Astrocyte (in vitro differentiated cells and primary cell): ENCODE results near the gene ARHGAP40. TPM values are rescaled to one million over a fixed set of nuclear protein-coding genes. Genes with fewer than 3 reads are reported as not detected.

Experiments used
- DNase-seq: peaks from one replicate; pipeline ENCODE4 v3.0.0-alpha.2; 2010; ENCODE audit warnings: low read depth
- FAIRE-seq: peaks from 2 replicates; lab custom pipeline; 2011; peaks lifted over from hg19 to GRCh38; lab: Jason Lieb, UNC
- H2AFZ ChIP-seq: 2 replicates; pipeline ENCODE4 v1.6.0; 2012; ENCODE audit warnings: low read depth, low read length, inconsistent platforms
- H3K27ac ChIP-seq: 2 replicates; pipeline ENCODE4 v1.5.1; 2011; ENCODE audit warnings: low read depth, low read length, inconsistent platforms
- H3K27me3 ChIP-seq: 2 replicates; pipeline ENCODE4 v1.6.0; 2011; ENCODE audit warnings: low read length, inconsistent platforms; ENCODE audit not compliant: insufficient read depth
- H3K36me3 ChIP-seq: 2 replicates; pipeline ENCODE4 v1.5.1; 2011; ENCODE audit warnings: low read length, inconsistent platforms; ENCODE audit not compliant: insufficient read depth
- H3K4me1 ChIP-seq: 2 replicates; pipeline ENCODE4 v1.5.1; 2011; ENCODE audit warnings: low read length, inconsistent platforms; ENCODE audit not compliant: insufficient read depth
- H3K4me2 ChIP-seq: 2 replicates; pipeline ENCODE4 v1.6.0; 2012; ENCODE audit warnings: low read length, inconsistent platforms
- H3K4me3 ChIP-seq: 2 replicates; pipeline ENCODE4 v1.5.1; 2011; ENCODE audit warnings: low read depth, mild to moderate bottlenecking, low read length, inconsistent platforms; ENCODE audit not compliant: insufficient read depth
- H3K79me2 ChIP-seq: 2 replicates; pipeline ENCODE4 v1.6.0; 2012; ENCODE audit warnings: mild to moderate bottlenecking, low read length, inconsistent platforms; ENCODE audit not compliant: insufficient read depth
- H3K9ac ChIP-seq: 2 replicates; pipeline ENCODE4 v1.6.0; 2012; ENCODE audit warnings: mild to moderate bottlenecking, low read length, inconsistent platforms
- H3K9me3 ChIP-seq: 2 replicates; pipeline ENCODE4 v1.5.1; 2012; ENCODE audit warnings: low read depth, mild to moderate bottlenecking, low read length, inconsistent platforms; ENCODE audit not compliant: insufficient read depth
- H4K20me1 ChIP-seq: 2 replicates; pipeline ENCODE4 v1.6.0; 2012; ENCODE audit warnings: low read length, inconsistent platforms; ENCODE audit not compliant: insufficient read depth
- H3K27ac Mint-ChIP-seq: one replicate; pipeline ENCODE4 v1.8.0; 2021; ENCODE audit warnings: mild to moderate bottlenecking, mixed read lengths; ENCODE audit not compliant: unreplicated experiment
- H3K27me3 Mint-ChIP-seq: one replicate; pipeline ENCODE4 v1.8.0; 2021; ENCODE audit warnings: low read depth, mixed read lengths; ENCODE audit not compliant: unreplicated experiment
- H3K36me3 Mint-ChIP-seq: one replicate; pipeline ENCODE4 v1.8.0; 2021; ENCODE audit warnings: low read depth, mixed read lengths; ENCODE audit not compliant: unreplicated experiment
- H3K4me1 Mint-ChIP-seq: one replicate; pipeline ENCODE4 v1.8.0; 2021; ENCODE audit warnings: low read depth, mixed read lengths; ENCODE audit not compliant: unreplicated experiment
- H3K4me3 Mint-ChIP-seq: one replicate; pipeline ENCODE4 v1.8.0; 2021; ENCODE audit warnings: mild to moderate bottlenecking, moderate library complexity, mixed read lengths; ENCODE audit not compliant: unreplicated experiment
- H3K9me3 Mint-ChIP-seq: one replicate; pipeline ENCODE4 v1.8.0; 2021; ENCODE audit warnings: mild to moderate bottlenecking, mixed read lengths; ENCODE audit not compliant: unreplicated experiment
- EZH2 ChIP-seq: IDR thresholded peaks from 2 replicates; pipeline ENCODE4 v1.6.1; 2012; ENCODE audit warnings: mild to moderate bottlenecking, low read length, inconsistent platforms; ENCODE audit not compliant: insufficient read depth
- total RNA-seq: library from RNA; stranded (reverse); gene quantifications from 2 replicates; pipeline ENCODE4 v1.2.1, GENCODE V29; 2021
- TF ChIP-seq, protein P1 (sequence below): IDR thresholded peaks from 2 replicates; pipeline ENCODE4 v1.5.1; 2011; ENCODE audit warnings: low read depth, mild to moderate bottlenecking, inconsistent platforms, low read length, moderate library complexity; ENCODE audit not compliant: insufficient read depth

Gene ARHGAP40
- total RNA-seq, 1 donor from 2014 or later = 0.27 TPM

- no peaks in the 10 kb centered on the region for H3K27me3 Mint-ChIP-seq
- no peaks in the 10 kb centered on the region for H3K36me3 ChIP-seq
- H3K9me3 Mint-ChIP-seq = peaks cover 3% of the 10 kb centered on the region
- no peak overlapping the region for H3K9ac ChIP-seq
- no peak overlapping the region for H3K4me3 ChIP-seq
- peak overlapping the region; percentile 50 for H3K4me2 ChIP-seq
- no peaks in the 10 kb centered on the region for H3K79me2 ChIP-seq
- no peak for FAIRE-seq
- H3K4me1 ChIP-seq = peaks cover 5% of the 10 kb centered on the region
- TF ChIP-seq EZH2 = no peak
- TF ChIP-seq, protein P1, sequence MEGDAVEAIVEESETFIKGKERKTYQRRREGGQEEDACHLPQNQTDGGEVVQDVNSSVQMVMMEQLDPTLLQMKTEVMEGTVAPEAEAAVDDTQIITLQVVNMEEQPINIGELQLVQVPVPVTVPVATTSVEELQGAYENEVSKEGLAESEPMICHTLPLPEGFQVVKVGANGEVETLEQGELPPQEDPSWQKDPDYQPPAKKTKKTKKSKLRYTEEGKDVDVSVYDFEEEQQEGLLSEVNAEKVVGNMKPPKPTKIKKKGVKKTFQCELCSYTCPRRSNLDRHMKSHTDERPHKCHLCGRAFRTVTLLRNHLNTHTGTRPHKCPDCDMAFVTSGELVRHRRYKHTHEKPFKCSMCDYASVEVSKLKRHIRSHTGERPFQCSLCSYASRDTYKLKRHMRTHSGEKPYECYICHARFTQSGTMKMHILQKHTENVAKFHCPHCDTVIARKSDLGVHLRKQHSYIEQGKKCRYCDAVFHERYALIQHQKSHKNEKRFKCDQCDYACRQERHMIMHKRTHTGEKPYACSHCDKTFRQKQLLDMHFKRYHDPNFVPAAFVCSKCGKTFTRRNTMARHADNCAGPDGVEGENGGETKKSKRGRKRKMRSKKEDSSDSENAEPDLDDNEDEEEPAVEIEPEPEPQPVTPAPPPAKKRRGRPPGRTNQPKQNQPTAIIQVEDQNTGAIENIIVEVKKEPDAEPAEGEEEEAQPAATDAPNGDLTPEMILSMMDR = no peak
- no peak for DNase-seq
- H3K36me3 Mint-ChIP-seq = no peaks in the 10 kb centered on the region
- H2AFZ ChIP-seq = no peak overlapping the region
- H3K4me1 Mint-ChIP-seq = peaks cover 8% of the 10 kb centered on the region
- peaks cover 3% of the 10 kb centered on the region for H4K20me1 ChIP-seq
- no peaks in the 10 kb centered on the region for H3K9me3 ChIP-seq
- no peak overlapping the region for H3K4me3 Mint-ChIP-seq
- H3K27me3 ChIP-seq = peaks cover 34% of the 10 kb centered on the region
- no peak overlapping the region for H3K27ac ChIP-seq
- H3K27ac Mint-ChIP-seq = no peak overlapping the region
Measured at GRCh38 chr20:38617830-38618196, 16.2 kb downstream of the ARHGAP40 start.

- no peaks in the 10 kb centered on the region for H3K36me3 Mint-ChIP-seq
- peaks cover 36% of the 10 kb centered on the region for H3K27me3 ChIP-seq
- H3K9ac ChIP-seq = no peak overlapping the region
- H3K4me1 Mint-ChIP-seq = peaks cover 12% of the 10 kb centered on the region
- H3K36me3 ChIP-seq = no peaks in the 10 kb centered on the region
- no peak overlapping the region for H3K27ac ChIP-seq
- H3K4me3 Mint-ChIP-seq = no peak overlapping the region
- H3K4me3 ChIP-seq = no peak overlapping the region
- H3K27me3 Mint-ChIP-seq = no peaks in the 10 kb centered on the region
- H3K27ac Mint-ChIP-seq = no peak overlapping the region
- TF ChIP-seq EZH2 = no peak
- TF ChIP-seq, protein P1 = no peak
- FAIRE-seq (no peak), DNase-seq (no peak)
- peaks cover 3% of the 10 kb centered on the region for H4K20me1 ChIP-seq
- H3K9me3 Mint-ChIP-seq = no peaks in the 10 kb centered on the region
- H3K9me3 ChIP-seq = no peaks in the 10 kb centered on the region
- no peak overlapping the region for H3K4me2 ChIP-seq
- H3K4me1 ChIP-seq = peaks cover 5% of the 10 kb centered on the region
- H3K79me2 ChIP-seq = no peaks in the 10 kb centered on the region
- H2AFZ ChIP-seq = no peak overlapping the region
Measured at GRCh38 chr20:38620441-38620840, 18.8 kb downstream of the ARHGAP40 start.

GRCh38 chr20:38623061-38623460 is 21.5 kb downstream of the ARHGAP40 start:
- no peaks in the 10 kb centered on the region for H3K9me3 Mint-ChIP-seq
- DNase-seq (no peak), FAIRE-seq (no peak)
- Histone ChIP-seq H3K27ac (no peak overlapping the region), H3K27me3 (peaks cover 33% of the 10 kb centered on the region), H3K36me3 (no peaks in the 10 kb centered on the region), H2AFZ (no peak overlapping the region), H3K4me2 (no peak overlapping the region), H3K9me3 (no peaks in the 10 kb centered on the region), H3K4me3 (no peak overlapping the region), H3K79me2 (no peaks in the 10 kb centered on the region), H3K4me1 (no peaks in the 10 kb centered on the region), H4K20me1 (no peaks in the 10 kb centered on the region), H3K9ac (no peak overlapping the region)
- H3K27me3 Mint-ChIP-seq = no peaks in the 10 kb centered on the region
- no peaks in the 10 kb centered on the region for H3K36me3 Mint-ChIP-seq
- no peak overlapping the region for H3K4me3 Mint-ChIP-seq
- no peak for TF ChIP-seq EZH2
- TF ChIP-seq, protein P1 = no peak
- peaks cover 3% of the 10 kb centered on the region for H3K4me1 Mint-ChIP-seq
- no peak overlapping the region for H3K27ac Mint-ChIP-seq
